Spleen (tissue), 11 donors: ENCODE data around the gene SNX30. TPM values are rescaled to one million over a fixed set of nuclear protein-coding genes. Genes with fewer than 3 reads are reported as not detected.

Source experiments
- DNase-seq: peaks from one replicate; pipeline ENCODE4 v3.0.0-alpha.2; 2020
- H3K27ac ChIP-seq, 8 donors: fragments of 200-600 bp; sonication (generic) in 7 of 8; 1 replicate in 4 of 8; 2 replicates in 4 of 8; pipeline versions ENCODE4 v1.5.0 to v1.8.0; 2016 to 2021; ENCODE audit warnings: inconsistent platforms in 4 of 8, mild to moderate bottlenecking in 4 of 8, moderate library complexity in 1 of 8
- H3K27me3 ChIP-seq, 7 donors: fragments of 200-600 bp; sonication (generic) in 6 of 7; replicated peaks in 1 of 7; 1 replicate in 4 of 7; 2 replicates in 3 of 7; pipeline versions ENCODE4 v1.5.0 to v1.8.0; 2016 to 2021; ENCODE audit warnings: inconsistent platforms in 3 of 7, mild to moderate bottlenecking in 1 of 7
- H3K36me3 ChIP-seq, 6 donors: fragments of 200-600 bp; sonication (generic) in 5 of 6; 1 replicate in 4 of 6; 2 replicates in 2 of 6; pipeline versions ENCODE4 v1.5.0 to v1.8.0; 2016 to 2021; ENCODE audit warnings: inconsistent platforms in 2 of 6
- H3K4me1 ChIP-seq, 6 donors: fragments of 200-600 bp; sonication (generic) in 5 of 6; 1 replicate in 3 of 6; 2 replicates in 3 of 6; pipeline versions ENCODE4 v1.5.0 to v1.8.0; 2016 to 2021; ENCODE audit warnings: inconsistent platforms in 3 of 6
- H3K4me3 ChIP-seq, 8 donors: fragments of 200-600 bp; sonication (generic) in 7 of 8; 1 replicate in 4 of 8; 2 replicates in 4 of 8; pipeline versions ENCODE4 v1.5.0 to v1.8.0; 2016 to 2021; ENCODE audit warnings: inconsistent platforms in 4 of 8, mild to moderate bottlenecking in 4 of 8, moderate library complexity in 2 of 8
- H3K9me3 ChIP-seq, 8 donors: fragments of 200-600 bp; sonication (generic) in 7 of 8; 1 replicate in 4 of 8; 2 replicates in 4 of 8; pipeline versions ENCODE4 v1.5.0 to v1.8.0; 2016 to 2021; ENCODE audit warnings: inconsistent platforms in 4 of 8
- CTCF ChIP-seq, 11 experiments: fragments of 200-600 bp in 7 of 11; fragments of 450-650 bp in 4 of 11; sonication (generic) in 4 of 11; IDR thresholded peaks in 8 of 11; conservative IDR thresholded peaks in 3 of 11; 1 replicate in 7 of 11; 2 replicates in 4 of 11; pipeline versions ENCODE4 v1.4.0 to v1.8.0; 2016 to 2021; ENCODE audit warnings: antibody characterized with exemption in 11 of 11, inconsistent platforms in 4 of 11, mild to moderate bottlenecking in 1 of 11
- POLR2A ChIP-seq, 3 donors: fragments of 450-650 bp; IDR thresholded peaks; one replicate each; pipeline ENCODE4 v1.5.1; 2017; ENCODE audit warnings: antibody characterized with exemption in 3 of 3, mild to moderate bottlenecking in 1 of 3
- POLR2AphosphoS5 ChIP-seq, 3 donors: sonication (generic); formaldehyde crosslinking; IDR thresholded peaks; one replicate each; pipeline ENCODE4 v1.5.1; 2017; ENCODE audit warnings: antibody characterized with exemption in 3 of 3
- WGBS, 5 donors: extraction: QIAGEN DNeasy Blood & Tissue Kit in 3 of 5; methylation state at CpG; one replicate each; pipeline versions ENCODE4 v1.1.5 to v1.1.7; 2013 to 2018; 5-methylcytosine and 5-hydroxymethylcytosine counted together
- intact Hi-C: fragments of 100-400 bp; cut with DNase I; formaldehyde crosslinking; loops from one replicate; pipeline ENCODE4 v1.15.0; 2023; ENCODE audit warnings: low total_unique reads
- polyA plus RNA-seq, 3 donors: library from polyadenylated mRNA; stranded (reverse); fragments of 200-250 nt; gene quantifications; one replicate each; pipeline ENCODE4 v1.2.1, GENCODE V29; 2013
- total RNA-seq, 7 donors: library from RNA; depleted of rRNA in 3 of 7; stranded (reverse); fragments of >200 nt in 3 of 7; fragmentation: NEBNext Ultra II Directional in 4 of 7; extraction: Animal tissue kit (Norgen Biotek cat#: 25700) in 4 of 7; gene quantifications; one replicate each; pipeline versions ENCODE4 v1.1.0 to v1.2.1, GENCODE V29; 2016 to 2021
- donor health status: healthy with polysubstance abuse.
- donor health status: DM: no; HTN: no; CAD: no; lungs with moderate emphysema.
- donor health status: DM: no; HTN: no; CAD: no.
- donor health status: Bipolar disorder and iron deficiency.
- donor health status: healthy.
- donor health status: DM: no; HTN: no; CAD: no.
- donor health status: DM: yes; HTN: yes; CAD: no.

The SNX30 gene
- total and polyA plus RNA-seq, 10 donors, result 1.2 to 23.3 (median 14.6) TPM

- TF ChIP-seq POLR2AphosphoS5 (IDR thresholded peaks at IDR 0.05) (no peak), POLR2A (IDR thresholded peaks at IDR 0.05) (no peak), CTCF (IDR thresholded peaks at IDR 0.05 in 8 of 11, conservative IDR thresholded peaks at IDR 0.05 in 3 of 11) (no peak)
- Histone ChIP-seq H3K4me1 (peaks cover 0 to 27% (median 6%) of the 10 kb centered on the region in 6 donors), H3K27me3 (no peaks in the 10 kb centered on the region), H3K4me3 (no peak overlapping the region), H3K9me3 (no peaks in the 10 kb centered on the region), H3K36me3 (peaks cover 0 to 45% (median 8%) of the 10 kb centered on the region in 6 donors), H3K27ac (no peak overlapping the region)
- no peak for DNase-seq
- 63 to 77% (median 70%) methylated on average over 12 to 13 of the region's 13 CpGs for WGBS, 5 donors
- intact Hi-C loops, result no loop called here
These were observed 102.4 kb downstream of the SNX30 start for GRCh38 chr9:112852741-112853504.

GRCh38 chr9:112853882-112854585 lies 103.5 kb downstream of the SNX30 start:
- Histone ChIP-seq H3K27ac (no peak overlapping the region), H3K36me3 (peaks cover 0 to 45% (median 8%) of the 10 kb centered on the region in 6 donors), H3K4me3 (no peak overlapping the region), H3K9me3 (no peaks in the 10 kb centered on the region), H3K27me3 (no peaks in the 10 kb centered on the region), H3K4me1 (peaks cover 0 to 29% (median 9%) of the 10 kb centered on the region in 6 donors)
- no peak for DNase-seq
- WGBS, 5 donors, result 82 to 89% (median 85%) methylated on average over 12 to 13 of the region's 13 CpGs
- no peak for TF ChIP-seq POLR2A (IDR thresholded peaks at IDR 0.05)
- TF ChIP-seq CTCF (IDR thresholded peaks at IDR 0.05 in 8 of 11, conservative IDR thresholded peaks at IDR 0.05 in 3 of 11), result no peak
- TF ChIP-seq POLR2AphosphoS5 (IDR thresholded peaks at IDR 0.05), result no peak
- intact Hi-C loops, result no loop called here

GRCh38 chr9:112854657-112855056 lies 104.1 kb downstream of the SNX30 start:
- intact Hi-C loops, result no loop called here
- H3K4me3 ChIP-seq, result no peak overlapping the region
- peaks cover 0 to 45% (median 8%) of the 10 kb centered on the region in 6 donors for H3K36me3 ChIP-seq
- no peak for DNase-seq
- peaks cover 0 to 29% (median 9%) of the 10 kb centered on the region in 6 donors for H3K4me1 ChIP-seq
- 84 to 97% (median 93%) methylated on average over 9 to 10 of the region's 10 CpGs for WGBS, 5 donors
- TF ChIP-seq POLR2A (IDR thresholded peaks at IDR 0.05), result no peak
- no peak for TF ChIP-seq CTCF (IDR thresholded peaks at IDR 0.05 in 8 of 11, conservative IDR thresholded peaks at IDR 0.05 in 3 of 11)
- no peak for TF ChIP-seq POLR2AphosphoS5 (IDR thresholded peaks at IDR 0.05)
- no peak overlapping the region for H3K27ac ChIP-seq
- no peaks in the 10 kb centered on the region for H3K9me3 ChIP-seq
- no peaks in the 10 kb centered on the region for H3K27me3 ChIP-seq

GRCh38 chr9:112856200-112856599 lies 105.6 kb downstream of the SNX30 start:
- no peaks in the 10 kb centered on the region for H3K27me3 ChIP-seq
- intact Hi-C loops, result no loop called here
- WGBS, 5 donors, result 93 to 97% (median 94%) methylated on average over 8 of the region's 8 CpGs
- peaks cover 0 to 38% (median 20%) of the 10 kb centered on the region in 6 donors for H3K4me1 ChIP-seq
- H3K4me3 ChIP-seq, result no peak overlapping the region
- no peaks in the 10 kb centered on the region for H3K9me3 ChIP-seq
- DNase-seq, result no peak
- no peak overlapping the region for H3K27ac ChIP-seq
- H3K36me3 ChIP-seq, result peaks cover 0 to 34% (median 4%) of the 10 kb centered on the region in 6 donors
- no peak for TF ChIP-seq POLR2A (IDR thresholded peaks at IDR 0.05)
- TF ChIP-seq POLR2AphosphoS5 (IDR thresholded peaks at IDR 0.05), result no peak
- no peak for TF ChIP-seq CTCF (IDR thresholded peaks at IDR 0.05 in 8 of 11, conservative IDR thresholded peaks at IDR 0.05 in 3 of 11)
